ENCODE results near the gene SWAP70.
"Not testable (repeated sequence)": the region's sequence is repeated elsewhere in the genome, so short reads cannot be mapped to it uniquely, and the experiment has no call there.

The SWAP70 gene

DNA sequence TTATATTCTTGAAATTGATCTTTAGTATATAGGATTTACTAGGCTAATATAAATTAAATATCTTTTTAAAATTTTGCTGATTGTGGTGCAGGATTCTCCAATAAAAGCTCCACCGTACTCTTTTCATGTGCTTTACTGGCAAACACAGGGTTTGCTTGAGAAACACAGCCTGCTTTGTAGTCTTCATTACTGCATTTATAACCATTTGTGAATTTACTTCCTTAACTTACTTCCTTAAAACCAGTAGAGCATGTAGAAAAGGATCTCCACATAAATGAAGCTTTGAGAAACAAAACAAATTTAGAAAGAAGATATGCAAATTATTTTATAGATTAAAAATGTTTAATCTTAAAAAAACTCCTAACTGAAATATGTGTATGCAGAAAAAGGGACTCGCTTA is 28.8 kb downstream of the SWAP70 start:
- H3K27ac ChIP-seq = no peak overlapping the region
- TF ChIP-seq CTCF (conservative IDR thresholded peaks at IDR 0.05; ENCODE audit: low read depth, low read length) = no peak
- H4K20me1 ChIP-seq (ENCODE audit: insufficient read depth) = no peaks in the 10 kb centered on the region
- H3K9ac ChIP-seq = no peak overlapping the region
- H3K79me2 ChIP-seq (ENCODE audit: insufficient read depth, low read depth) = no peaks in the 10 kb centered on the region
- H3K4me3 ChIP-seq (IDR thresholded peaks at IDR 0.05; ENCODE audit: insufficient read depth, low read depth, low read length) = no peak overlapping the region
- no peaks in the 10 kb centered on the region for H3K27me3 ChIP-seq (ENCODE audit: insufficient read depth, low read depth)
- no peaks in the 10 kb centered on the region for H3K4me1 ChIP-seq (ENCODE audit: low read depth, poor library complexity, severe bottlenecking)
- no peak overlapping the region for H3K4me2 ChIP-seq
- H2AFZ ChIP-seq (ENCODE audit: low read depth) = no peak overlapping the region
- no peaks in the 10 kb centered on the region for H3K36me3 ChIP-seq (ENCODE audit: insufficient read depth)

GRCh38 chr11:9693801-9694553 is 30.1 kb downstream of the SWAP70 start:
- Histone ChIP-seq H3K9ac (no peak overlapping the region), H2AFZ (ENCODE audit: low read depth) (no peak overlapping the region), H4K20me1 (ENCODE audit: insufficient read depth) (no peaks in the 10 kb centered on the region), H3K27me3 (ENCODE audit: insufficient read depth, low read depth) (no peaks in the 10 kb centered on the region), H3K4me1 (ENCODE audit: low read depth, poor library complexity, severe bottlenecking) (no peaks in the 10 kb centered on the region), H3K4me3 (IDR thresholded peaks at IDR 0.05; ENCODE audit: insufficient read depth, low read depth, low read length) (no peak overlapping the region), H3K79me2 (ENCODE audit: insufficient read depth, low read depth) (no peaks in the 10 kb centered on the region), H3K27ac (no peak overlapping the region), H3K4me2 (no peak overlapping the region), H3K36me3 (ENCODE audit: insufficient read depth) (no peaks in the 10 kb centered on the region)
- no peak for TF ChIP-seq CTCF (conservative IDR thresholded peaks at IDR 0.05; ENCODE audit: low read depth, low read length)

- not testable (repeated sequence) for H2AFZ ChIP-seq (ENCODE audit: low read depth); H4K20me1 ChIP-seq (ENCODE audit: insufficient read depth); H3K27ac ChIP-seq; H3K4me2 ChIP-seq; H3K4me1 ChIP-seq (ENCODE audit: low read depth, poor library complexity, severe bottlenecking); H3K4me3 ChIP-seq (IDR thresholded peaks at IDR 0.05; ENCODE audit: insufficient read depth, low read depth, low read length); H3K9ac ChIP-seq; H3K36me3 ChIP-seq (ENCODE audit: insufficient read depth); H3K27me3 ChIP-seq (ENCODE audit: insufficient read depth, low read depth); H3K79me2 ChIP-seq (ENCODE audit: insufficient read depth, low read depth)
Measured at GRCh38 chr11:9695228-9695627, 31.4 kb downstream of the SWAP70 start.

GRCh38 chr11:9697766-9698165 is 33.9 kb downstream of the SWAP70 start:
- Histone ChIP-seq H3K27me3 (ENCODE audit: insufficient read depth, low read depth) (no peaks in the 10 kb centered on the region), H3K4me3 (IDR thresholded peaks at IDR 0.05; ENCODE audit: insufficient read depth, low read depth, low read length) (no peak overlapping the region), H4K20me1 (ENCODE audit: insufficient read depth) (no peaks in the 10 kb centered on the region), H2AFZ (ENCODE audit: low read depth) (no peak overlapping the region), H3K27ac (no peak overlapping the region), H3K4me1 (ENCODE audit: low read depth, poor library complexity, severe bottlenecking) (no peaks in the 10 kb centered on the region), H3K79me2 (ENCODE audit: insufficient read depth, low read depth) (no peaks in the 10 kb centered on the region), H3K9ac (no peak overlapping the region), H3K36me3 (ENCODE audit: insufficient read depth) (no peaks in the 10 kb centered on the region), H3K4me2 (no peak overlapping the region)
- no peak for TF ChIP-seq CTCF (conservative IDR thresholded peaks at IDR 0.05; ENCODE audit: low read depth, low read length)

- H3K36me3 ChIP-seq (ENCODE audit: insufficient read depth) = no peaks in the 10 kb centered on the region
- H2AFZ ChIP-seq (ENCODE audit: low read depth) = no peak overlapping the region
- H3K9ac ChIP-seq = no peak overlapping the region
- no peaks in the 10 kb centered on the region for H4K20me1 ChIP-seq (ENCODE audit: insufficient read depth)
- no peak for TF ChIP-seq CTCF (conservative IDR thresholded peaks at IDR 0.05; ENCODE audit: low read depth, low read length)
- no peaks in the 10 kb centered on the region for H3K79me2 ChIP-seq (ENCODE audit: insufficient read depth, low read depth)
- H3K4me2 ChIP-seq = no peak overlapping the region
- no peaks in the 10 kb centered on the region for H3K4me1 ChIP-seq (ENCODE audit: low read depth, poor library complexity, severe bottlenecking)
- H3K27ac ChIP-seq = no peak overlapping the region
- no peaks in the 10 kb centered on the region for H3K27me3 ChIP-seq (ENCODE audit: insufficient read depth, low read depth)
- no peak overlapping the region for H3K4me3 ChIP-seq (IDR thresholded peaks at IDR 0.05; ENCODE audit: insufficient read depth, low read depth, low read length)
Measured at GRCh38 chr11:9700105-9700801, 36.4 kb downstream of the SWAP70 start.

Measured in KMS-11 (cell line).